MM.1S (cell line): ENCODE results near the gene XXYLT1.

Source experiments
- EZH2 ChIP-seq: fragments of 300-600 bp; sonication (generic); optimal IDR thresholded peaks from 2 replicates; pipeline ENCODE3; 2017; ENCODE audit warnings: low read depth, mild to moderate bottlenecking, antibody characterized with exemption, low read length, mixed read lengths
- EZH2phosphoT487 ChIP-seq: fragments of 300-600 bp; sonication (generic); IDR thresholded peaks from 2 replicates; pipeline ENCODE4 v1.6.1; 2018; ENCODE audit warnings: antibody characterized with exemption, low read length
- TF ChIP-seq, protein P1 (sequence below): fragments of 300-600 bp; sonication (generic); IDR thresholded peaks from 2 replicates; pipeline ENCODE4 v1.5.1; 2016; ENCODE audit warnings: antibody characterized with exemption, low read length, mixed read lengths

DNA sequence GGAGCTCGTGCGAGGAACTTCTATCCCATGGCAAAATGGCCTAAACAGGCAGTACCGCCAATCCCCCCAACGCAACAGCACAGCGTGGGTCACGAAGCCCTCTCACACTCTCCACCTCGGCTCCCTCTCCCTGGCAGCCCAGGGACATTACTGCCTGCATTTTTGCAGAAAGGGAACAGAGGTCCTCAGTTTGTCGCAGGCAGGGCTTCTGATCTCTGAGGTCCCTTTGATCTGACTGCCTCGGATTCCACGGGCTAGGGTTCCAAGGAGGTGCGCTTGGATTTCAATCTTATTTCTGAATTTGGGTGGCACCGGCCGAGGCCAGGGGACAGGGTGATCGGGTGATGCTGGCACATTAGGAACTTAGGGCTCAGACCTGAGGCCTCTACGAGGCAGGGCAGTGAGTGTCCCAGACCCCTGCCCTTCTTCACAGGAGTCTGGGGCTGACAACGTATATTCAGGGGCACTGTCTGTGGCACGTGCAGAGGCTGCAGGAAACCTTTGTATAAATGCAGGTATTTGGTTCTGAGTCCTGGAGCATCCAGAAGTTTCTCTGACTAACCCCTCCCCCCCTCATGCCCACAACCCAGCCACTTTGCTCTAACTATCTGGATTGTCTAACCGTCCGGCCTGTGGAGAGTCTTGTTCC, 197.9 kb downstream of the XXYLT1 start:
- TF ChIP-seq EZH2 (no peak), EZH2phosphoT487 (no peak)
- TF ChIP-seq, protein P1, sequence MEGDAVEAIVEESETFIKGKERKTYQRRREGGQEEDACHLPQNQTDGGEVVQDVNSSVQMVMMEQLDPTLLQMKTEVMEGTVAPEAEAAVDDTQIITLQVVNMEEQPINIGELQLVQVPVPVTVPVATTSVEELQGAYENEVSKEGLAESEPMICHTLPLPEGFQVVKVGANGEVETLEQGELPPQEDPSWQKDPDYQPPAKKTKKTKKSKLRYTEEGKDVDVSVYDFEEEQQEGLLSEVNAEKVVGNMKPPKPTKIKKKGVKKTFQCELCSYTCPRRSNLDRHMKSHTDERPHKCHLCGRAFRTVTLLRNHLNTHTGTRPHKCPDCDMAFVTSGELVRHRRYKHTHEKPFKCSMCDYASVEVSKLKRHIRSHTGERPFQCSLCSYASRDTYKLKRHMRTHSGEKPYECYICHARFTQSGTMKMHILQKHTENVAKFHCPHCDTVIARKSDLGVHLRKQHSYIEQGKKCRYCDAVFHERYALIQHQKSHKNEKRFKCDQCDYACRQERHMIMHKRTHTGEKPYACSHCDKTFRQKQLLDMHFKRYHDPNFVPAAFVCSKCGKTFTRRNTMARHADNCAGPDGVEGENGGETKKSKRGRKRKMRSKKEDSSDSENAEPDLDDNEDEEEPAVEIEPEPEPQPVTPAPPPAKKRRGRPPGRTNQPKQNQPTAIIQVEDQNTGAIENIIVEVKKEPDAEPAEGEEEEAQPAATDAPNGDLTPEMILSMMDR, result no peak
